Activated CD4-positive, alpha-beta T cell treated with anti-CD3 and anti-CD28 coated beads, Interleukin-2, amount 50 U/mL, for 24 hours (primary cell): ENCODE data around the gene RBP3.

Source experiments
- DNase-seq, 2 donors: peaks; one replicate each; pipeline ENCODE4 v3.0.0-alpha.2; 2020; ENCODE audit warnings: low read depth in 1 of 2, low spot score in 1 of 2

Gene RBP3

DNA sequence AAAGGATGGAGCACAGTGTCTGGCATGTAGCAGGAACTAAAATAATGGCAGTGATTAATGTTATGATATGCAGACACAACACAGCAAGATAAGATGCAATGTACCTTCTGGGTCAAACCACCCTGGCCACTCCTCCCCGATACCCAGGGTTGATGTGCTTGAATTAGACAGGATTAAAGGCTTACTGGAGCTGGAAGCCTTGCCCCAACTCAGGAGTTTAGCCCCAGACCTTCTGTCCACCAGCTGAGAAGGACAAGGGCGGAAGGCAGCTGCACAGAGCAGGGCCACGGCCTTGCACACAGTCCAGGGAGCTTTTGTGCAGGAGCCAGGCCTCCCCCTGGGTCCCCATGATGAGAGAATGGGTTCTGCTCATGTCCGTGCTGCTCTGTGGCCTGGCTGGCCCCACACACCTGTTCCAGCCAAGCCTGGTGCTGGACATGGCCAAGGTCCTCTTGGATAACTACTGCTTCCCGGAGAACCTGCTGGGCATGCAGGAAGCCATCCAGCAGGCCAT is at the start of gene RBP3:
RBP3 (plus strand) TSS at position 226 of the 514 bp plus-strand sequence; CDS start at position 348, 122 bp downstream.
- DNase-seq = no peak

GRCh38 chr10:47298715-47299114 is 49.4 kb upstream of the RBP3 start:
- DNase-seq = no peak

GRCh38 chr10:47299611-47300428 is 48.3 kb upstream of the RBP3 start, which contains the start of gene GDF10:
Gene GDF10, plus strand, starts transcription at chr10:47300197. Its CDS starts 455 bp downstream, at chr10:47300652.
- no peak for DNase-seq

DNA sequence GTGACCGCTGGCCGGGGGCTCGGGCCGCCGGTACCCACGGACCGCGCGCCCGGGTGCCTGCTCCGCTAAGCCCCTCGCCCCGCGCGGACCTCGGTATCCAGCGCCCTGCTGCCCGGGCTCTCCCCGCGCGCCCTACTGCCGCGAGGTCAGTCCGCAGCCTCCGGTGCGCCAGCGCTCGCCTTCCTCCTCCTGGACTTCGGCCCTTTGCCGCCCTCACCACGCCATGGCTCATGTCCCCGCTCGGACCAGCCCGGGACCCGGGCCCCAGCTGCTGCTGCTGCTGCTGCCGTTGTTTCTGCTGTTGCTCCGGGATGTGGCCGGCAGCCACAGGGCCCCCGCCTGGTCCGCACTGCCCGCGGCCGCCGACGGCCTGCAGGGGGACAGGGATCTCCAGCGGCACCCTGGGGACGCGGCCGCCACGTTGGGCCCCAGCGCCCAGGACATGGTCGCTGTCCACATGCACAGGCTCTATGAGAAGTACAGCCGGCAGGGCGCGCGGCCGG is 47.7 kb upstream of the RBP3 start:
- DNase-seq = no peak

GRCh38 chr10:47301833-47302232 is 46.3 kb upstream of the RBP3 start:
- DNase-seq = no peak

GRCh38 chr10:47303105-47303504 is 45.1 kb upstream of the RBP3 start:
- no peak for DNase-seq

GRCh38 chr10:47303866-47304265 is 44.3 kb upstream of the RBP3 start:
- DNase-seq = no peak

GRCh38 chr10:47305566-47305965 is 42.6 kb upstream of the RBP3 start:
- no peak for DNase-seq

GRCh38 chr10:47306387-47307210 is 41.6 kb upstream of the RBP3 start:
- no peak for DNase-seq

DNA sequence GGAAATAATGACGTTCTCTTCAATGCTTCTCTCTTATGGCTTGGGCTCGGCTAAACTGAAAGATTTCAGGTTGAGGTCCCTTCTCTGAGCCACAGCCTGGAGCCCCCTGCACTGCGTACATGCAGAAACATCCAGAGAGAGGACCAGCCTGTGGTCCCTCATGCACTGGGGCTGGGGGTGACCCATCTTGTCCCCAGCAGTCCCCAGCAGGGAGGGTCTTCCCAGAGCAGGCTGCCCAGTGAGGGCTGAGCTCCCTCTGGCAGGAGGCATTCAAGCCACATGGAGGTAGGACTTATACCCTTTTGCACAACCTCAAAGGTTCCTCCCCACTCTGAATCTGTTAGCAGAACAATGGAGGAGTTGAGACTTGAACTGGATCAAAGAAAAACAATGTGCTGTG is 40.8 kb upstream of the RBP3 start:
- DNase-seq = no peak

- DNase-seq = no peak
These were observed 39.4 kb upstream of the RBP3 start for GRCh38 chr10:47308775-47309174.

DNA sequence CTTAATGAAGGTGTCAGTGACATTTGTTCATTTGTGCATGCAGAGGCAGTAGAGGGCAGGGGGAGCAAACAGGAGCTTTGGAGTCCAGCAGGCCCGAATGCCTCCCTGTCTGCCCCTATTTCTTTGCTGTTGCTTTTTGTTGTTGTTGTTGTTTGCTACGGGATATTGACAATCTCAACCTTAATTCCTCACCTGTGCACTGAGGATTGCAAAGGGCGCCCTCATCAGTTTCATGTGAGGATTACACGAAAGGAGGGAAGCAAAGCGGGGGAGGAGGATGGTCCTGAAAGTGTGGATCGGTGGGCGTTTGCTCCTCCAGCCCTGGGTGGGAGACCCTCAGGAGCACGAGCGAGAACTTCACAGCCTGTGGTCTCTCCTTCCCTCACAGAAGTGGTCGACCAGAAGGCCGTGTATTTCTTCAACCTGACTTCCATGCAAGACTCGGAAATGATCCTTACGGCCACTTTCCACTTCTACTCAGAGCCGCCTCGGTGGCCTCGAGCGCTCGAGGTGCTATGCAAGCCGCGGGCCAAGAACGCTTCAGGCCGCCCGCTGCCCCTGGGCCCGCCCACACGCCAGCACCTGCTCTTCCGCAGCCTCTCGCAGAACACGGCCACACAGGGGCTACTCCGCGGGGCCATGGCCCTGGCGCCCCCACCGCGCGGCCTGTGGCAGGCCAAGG is 38.6 kb upstream of the RBP3 start:
- no peak for DNase-seq

DNA sequence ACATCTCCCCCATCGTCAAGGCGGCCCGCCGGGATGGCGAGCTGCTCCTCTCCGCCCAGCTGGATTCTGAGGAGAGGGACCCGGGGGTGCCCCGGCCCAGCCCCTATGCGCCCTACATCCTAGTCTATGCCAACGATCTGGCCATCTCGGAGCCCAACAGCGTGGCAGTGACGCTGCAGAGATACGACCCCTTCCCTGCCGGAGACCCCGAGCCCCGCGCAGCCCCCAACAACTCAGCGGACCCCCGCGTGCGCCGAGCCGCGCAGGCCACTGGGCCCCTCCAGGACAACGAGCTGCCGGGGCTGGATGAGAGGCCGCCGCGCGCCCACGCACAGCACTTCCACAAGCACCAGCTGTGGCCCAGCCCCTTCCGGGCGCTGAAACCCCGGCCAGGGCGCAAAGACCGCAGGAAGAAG is 38.1 kb upstream of the RBP3 start:
- no peak for DNase-seq

GRCh38 chr10:47311193-47311931 is 36.8 kb upstream of the RBP3 start:
- DNase-seq = peak in 1 of 2 donors; percentile 17

DNA sequence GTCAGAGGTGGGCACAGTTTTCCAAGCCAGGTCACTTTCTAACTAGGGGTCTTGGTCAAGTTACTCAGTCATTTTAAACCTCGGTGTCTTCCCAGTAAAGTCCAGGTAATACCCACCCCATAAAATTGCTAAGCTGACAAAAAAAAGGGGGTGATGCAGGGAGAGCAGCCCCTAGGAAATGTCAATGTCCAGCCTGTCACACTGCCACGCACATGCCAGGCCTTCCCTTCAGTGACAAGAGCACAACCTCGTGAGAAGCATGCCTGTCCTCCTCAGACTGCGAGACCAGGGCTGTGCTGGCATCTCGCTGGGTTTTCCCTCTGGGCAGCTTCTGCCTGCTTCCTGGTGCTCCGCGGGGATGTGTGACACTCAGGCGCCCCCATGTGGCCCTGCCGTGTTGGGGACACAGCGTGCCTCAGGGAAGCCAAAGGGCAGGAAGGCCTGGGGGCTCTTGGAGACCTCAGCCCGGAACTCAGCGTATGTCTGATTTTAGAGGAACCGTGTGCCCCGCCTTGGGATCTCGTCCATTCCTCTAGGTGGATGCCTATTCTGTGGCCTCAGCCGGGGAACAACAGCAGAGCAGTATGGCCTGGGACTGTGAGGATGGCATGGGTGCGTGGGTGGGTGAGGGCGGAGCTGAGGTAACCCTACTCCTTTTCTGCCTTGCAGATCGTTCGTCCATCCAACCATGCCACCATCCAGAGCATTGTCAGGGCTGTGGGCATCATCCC is 36.1 kb upstream of the RBP3 start:
- DNase-seq = peak; percentile 74 to 84

DNA sequence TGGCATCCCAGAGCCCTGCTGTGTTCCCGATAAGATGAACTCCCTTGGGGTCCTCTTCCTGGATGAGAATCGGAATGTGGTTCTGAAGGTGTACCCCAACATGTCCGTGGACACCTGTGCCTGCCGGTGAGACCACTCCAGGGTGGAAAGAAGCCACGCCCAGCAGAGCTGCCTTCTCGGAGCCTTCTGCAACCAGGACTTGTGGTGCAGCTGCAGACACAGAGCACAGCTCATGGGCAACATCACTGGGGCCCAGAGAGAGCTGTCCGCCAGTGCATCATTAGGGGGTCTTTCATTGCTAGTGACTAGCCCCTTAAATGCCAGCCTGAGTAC is 35.5 kb upstream of the RBP3 start:
- no peak for DNase-seq

DNA sequence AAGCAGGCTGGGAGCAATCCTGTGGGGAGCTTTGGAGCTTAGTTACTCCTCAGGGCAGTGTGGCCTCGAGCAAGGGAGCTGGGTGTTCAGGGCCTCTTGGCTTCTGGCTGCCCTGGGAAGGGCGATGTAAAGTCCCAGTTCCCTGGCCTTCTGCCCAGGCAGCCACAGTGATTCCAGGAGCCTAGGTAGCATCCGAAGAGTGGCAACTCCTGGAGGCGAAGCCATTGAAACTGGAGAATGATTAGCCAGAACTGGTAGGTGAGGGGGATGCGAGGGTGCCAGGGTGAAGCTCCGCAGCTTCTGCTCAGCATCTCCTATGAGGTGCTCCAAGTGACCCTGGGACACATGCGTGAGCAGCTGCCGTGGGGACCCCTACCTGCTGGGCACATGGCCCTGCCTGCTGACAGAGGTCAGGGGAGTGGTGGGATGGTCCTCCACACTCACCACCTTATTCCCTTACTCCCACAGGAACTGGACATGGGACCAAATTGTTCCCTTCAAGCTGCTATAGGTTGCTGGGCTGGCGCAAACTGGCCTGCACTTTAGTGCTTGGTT is 33.7 kb upstream of the RBP3 start:
- DNase-seq = no peak

- no peak for DNase-seq
These were observed 32.7 kb upstream of the RBP3 start for GRCh38 chr10:47315421-47315820.

DNA sequence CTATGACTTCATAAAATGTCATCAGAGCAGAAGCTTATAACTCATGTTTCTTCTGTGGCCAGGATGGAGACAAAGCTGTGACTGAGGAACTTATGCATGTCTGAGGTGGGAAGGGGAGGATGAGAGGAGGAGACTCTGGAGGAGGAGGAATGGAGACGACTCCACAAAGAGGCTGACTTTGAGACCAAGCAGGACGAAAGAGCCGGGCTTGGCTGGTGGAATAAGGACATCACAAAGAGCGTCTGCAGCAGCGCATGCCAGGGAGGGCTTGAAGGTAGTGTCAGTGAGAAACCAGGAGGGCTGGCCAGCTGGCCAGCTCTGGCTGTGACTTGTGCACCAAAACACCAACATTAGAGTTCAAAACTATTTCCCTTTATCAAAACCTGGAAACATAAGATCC is 32.0 kb upstream of the RBP3 start:
- DNase-seq = no peak

DNA sequence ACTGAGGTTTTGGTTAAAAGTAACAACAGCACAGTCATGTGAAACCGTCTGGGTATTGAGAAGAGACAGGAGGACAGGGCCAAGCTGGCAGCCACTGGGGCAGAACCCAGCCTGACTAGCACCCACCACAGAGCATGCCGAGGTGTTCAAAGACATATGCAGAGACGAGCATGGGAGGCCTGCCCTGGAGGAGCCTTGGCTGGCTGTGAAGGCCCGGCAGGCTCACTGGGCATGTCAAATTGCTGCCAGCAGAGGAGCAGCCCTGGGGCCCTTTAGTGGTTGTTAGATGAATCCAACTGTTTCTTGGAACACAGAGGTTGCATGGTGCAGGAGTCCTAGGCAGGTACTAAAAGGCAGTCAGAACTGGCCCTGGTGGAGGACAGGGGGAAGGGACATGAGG is 30.9 kb upstream of the RBP3 start:
- no peak for DNase-seq
